ENCODE measurements around the gene TPRG1L.

Gene TPRG1L

DNA sequence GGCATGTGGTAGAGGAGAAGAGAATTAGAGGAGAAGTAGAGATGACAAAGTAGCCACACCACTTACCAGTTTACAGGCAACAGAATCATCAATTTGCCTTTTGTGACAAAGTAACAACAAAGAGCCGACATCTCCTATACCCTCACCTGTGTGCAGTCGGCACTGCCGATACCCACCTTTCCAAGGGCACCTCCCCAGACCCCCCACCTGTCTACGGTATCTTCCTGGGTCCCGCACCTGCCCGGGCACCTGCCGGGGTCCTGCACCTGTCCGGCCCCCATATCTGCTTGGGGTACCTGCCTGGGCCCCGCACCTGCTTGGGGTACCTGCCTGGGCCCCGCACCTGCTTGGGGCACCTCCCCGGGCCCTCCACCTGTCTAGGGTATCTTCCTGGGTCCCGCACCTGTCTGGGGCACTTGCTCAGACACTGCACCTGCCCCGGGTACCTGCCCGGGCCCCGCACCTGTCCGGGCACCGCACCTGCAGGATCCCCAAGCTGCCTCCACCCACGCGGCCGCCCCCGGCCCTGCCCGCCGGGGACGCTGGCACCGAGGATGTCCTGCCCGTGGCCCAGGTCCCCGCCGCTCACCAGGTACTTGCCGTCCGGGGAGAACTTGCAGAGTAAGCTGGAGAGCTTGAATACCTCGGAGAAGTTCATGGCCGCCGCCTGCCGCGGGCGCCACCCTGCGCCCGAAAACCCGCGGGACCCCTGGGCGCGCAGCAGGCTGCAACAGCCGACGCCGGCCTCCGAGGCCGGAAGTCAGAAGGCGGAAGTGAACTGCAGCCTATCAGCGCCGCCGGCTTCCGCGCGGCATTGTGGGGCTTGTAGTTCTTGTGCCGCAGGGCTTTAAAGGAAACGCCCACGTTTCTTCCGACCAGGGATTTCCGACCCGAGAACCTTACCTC is 24.8 kb downstream of the TPRG1L start, which contains the start of gene WRAP73:
TSS of gene WRAP73 (minus strand) at position 762 of the 906 bp plus-strand sequence. CDS start at position 658, 104 bp downstream.
- peak; percentile 91 for DNase-seq (ENCODE audit: extremely low spot score)
- CTCF ChIA-PET: no interaction called here
- POLR2A ChIA-PET: interaction anchor here (0.9 to 1.4 kb wide), 2 partner anchors 20 to 31 kb away, joined by 3 read pairs; no protein-coding TSS in a partner anchor
- TF ChIP-seq HDGF (IDR thresholded peaks at IDR 0.05; ENCODE audit: borderline replicate concordance) (no peak), ELF4 (IDR thresholded peaks at IDR 0.05) (peak; percentile 78), ZNF384 (IDR thresholded peaks at IDR 0.05) (no peak), L3MBTL2 (conservative IDR thresholded peaks at IDR 0.05) (peak; percentile 71), FOXA1 (IDR thresholded peaks at IDR 0.05) (no peak)

- no peak for TF ChIP-seq ELF4 (IDR thresholded peaks at IDR 0.05)
- no peak for TF ChIP-seq HDGF (IDR thresholded peaks at IDR 0.05; ENCODE audit: borderline replicate concordance)
- TF ChIP-seq, protein P1, sequence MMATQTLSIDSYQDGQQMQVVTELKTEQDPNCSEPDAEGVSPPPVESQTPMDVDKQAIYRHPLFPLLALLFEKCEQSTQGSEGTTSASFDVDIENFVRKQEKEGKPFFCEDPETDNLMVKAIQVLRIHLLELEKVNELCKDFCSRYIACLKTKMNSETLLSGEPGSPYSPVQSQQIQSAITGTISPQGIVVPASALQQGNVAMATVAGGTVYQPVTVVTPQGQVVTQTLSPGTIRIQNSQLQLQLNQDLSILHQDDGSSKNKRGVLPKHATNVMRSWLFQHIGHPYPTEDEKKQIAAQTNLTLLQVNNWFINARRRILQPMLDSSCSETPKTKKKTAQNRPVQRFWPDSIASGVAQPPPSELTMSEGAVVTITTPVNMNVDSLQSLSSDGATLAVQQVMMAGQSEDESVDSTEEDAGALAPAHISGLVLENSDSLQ (IDR thresholded peaks at IDR 0.05): no peak
- no peak for DNase-seq (ENCODE audit: extremely low spot score)
- ChIA-PET CTCF (no interaction called here), POLR2A (interaction anchor here (0.9 to 1.4 kb wide), 2 partner anchors 21 to 30 kb away, joined by 3 read pairs; no protein-coding TSS in a partner anchor)
These were observed 25.6 kb downstream of the TPRG1L start for GRCh38 chr1:3650248-3651025.

DNA sequence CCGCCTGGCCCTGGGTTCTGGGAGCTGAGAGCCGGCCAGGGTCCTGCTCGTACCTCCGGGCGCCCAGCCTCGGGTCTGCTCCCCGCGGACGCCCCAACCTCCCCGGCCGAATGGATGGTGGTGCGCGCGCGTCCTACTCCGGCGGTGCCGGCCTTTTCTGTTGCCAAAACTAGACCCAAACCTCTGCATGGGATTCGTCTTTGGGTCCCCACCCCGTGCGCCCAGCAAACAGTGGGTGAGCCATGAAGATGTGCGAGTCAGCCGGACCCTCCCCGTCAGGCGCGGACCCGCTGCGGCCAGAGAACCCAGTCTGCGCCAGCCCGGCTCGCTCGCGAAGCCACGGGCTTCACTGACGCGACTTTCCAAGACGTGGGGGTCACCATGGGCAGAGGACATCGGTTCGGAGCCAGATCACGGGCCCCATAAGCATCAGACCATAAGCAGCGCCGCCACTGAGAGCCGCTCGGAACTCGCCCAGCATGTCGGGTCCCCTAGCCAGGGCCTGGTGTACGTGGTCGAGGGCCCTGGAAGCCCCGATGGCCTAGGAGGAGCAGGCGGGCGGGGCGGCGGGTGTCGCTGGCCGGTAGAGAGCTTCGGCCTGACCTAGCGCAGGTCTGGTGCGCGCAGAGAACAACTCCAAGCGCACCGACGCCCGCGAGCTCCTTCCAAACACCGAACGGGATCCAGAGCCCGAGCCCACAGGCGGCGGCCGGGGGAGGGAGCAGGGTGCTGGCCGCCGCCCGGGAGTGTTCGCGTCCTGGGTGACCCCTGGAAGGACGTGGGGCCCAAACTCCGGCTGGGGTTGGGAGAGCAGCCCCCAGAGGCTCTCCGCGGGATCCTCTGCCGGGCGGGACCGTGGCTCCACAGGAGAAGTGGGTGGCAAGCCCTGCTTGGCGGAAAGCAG is 26.5 kb downstream of the TPRG1L start:
- no peak for DNase-seq (ENCODE audit: extremely low spot score)
- TF ChIP-seq ARNT (IDR thresholded peaks at IDR 0.05) (no peak), HDGF (IDR thresholded peaks at IDR 0.05; ENCODE audit: borderline replicate concordance) (no peak), BHLHE40 (IDR thresholded peaks at IDR 0.05; ENCODE audit: borderline replicate concordance) (no peak), FOXK2 (IDR thresholded peaks at IDR 0.05) (no peak), L3MBTL2 (conservative IDR thresholded peaks at IDR 0.05) (no peak), CTBP1 (IDR thresholded peaks at IDR 0.05; ENCODE audit: borderline replicate concordance) (no peak), ZNF384 (IDR thresholded peaks at IDR 0.05) (no peak), NFRKB (IDR thresholded peaks at IDR 0.05) (no peak), SUZ12 (IDR thresholded peaks at IDR 0.05) (no peak), LEF1 (IDR thresholded peaks at IDR 0.05; ENCODE audit: borderline replicate concordance) (no peak), FOXM1 (IDR thresholded peaks at IDR 0.05; ENCODE audit: borderline replicate concordance) (no peak), FOXA1 (IDR thresholded peaks at IDR 0.05) (no peak)
- ChIA-PET POLR2A (interaction anchor here (1.0 to 1.4 kb wide), 3 partner anchors 15 to 52 kb away, joined by 3 to 5 read pairs (median 3); no protein-coding TSS in a partner anchor), CTCF (no interaction called here)

DNA sequence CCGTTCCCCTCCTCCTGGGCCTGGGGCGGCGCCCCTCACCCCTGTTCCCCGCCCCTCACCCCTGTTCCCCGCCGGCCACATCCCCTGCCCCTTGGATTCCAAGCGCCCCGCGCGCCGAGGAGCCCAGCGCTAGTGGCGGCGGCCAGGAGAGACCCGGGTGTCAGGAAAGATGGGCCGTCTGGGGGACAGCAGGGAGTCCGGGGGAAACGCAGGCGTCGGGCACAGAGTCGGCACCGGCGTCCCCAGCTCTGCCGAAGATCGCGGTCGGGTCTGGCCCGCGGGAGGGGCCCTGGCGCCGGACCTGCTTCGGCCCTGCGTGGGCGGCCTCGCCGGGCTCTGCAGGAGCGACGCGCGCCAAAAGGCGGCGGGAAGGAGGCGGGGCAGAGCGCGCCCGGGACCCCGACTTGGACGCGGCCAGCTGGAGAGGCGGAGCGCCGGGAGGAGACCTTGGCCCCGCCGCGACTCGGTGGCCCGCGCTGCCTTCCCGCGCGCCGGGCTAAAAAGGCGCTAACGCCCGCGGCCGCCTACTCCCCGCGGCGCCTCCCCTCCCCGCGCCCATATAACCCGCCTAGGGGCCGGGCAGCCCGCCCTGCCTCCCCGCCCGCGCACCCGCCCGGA is 27.2 kb downstream of the TPRG1L start, which contains the start of gene TP73:
TSS of gene TP73 (plus strand) at position 587 of the 618 bp plus-strand sequence. CDS start 29,850 bp downstream, outside the sequence.
- CTCF ChIA-PET: no interaction called here
- TF ChIP-seq HDGF (IDR thresholded peaks at IDR 0.05; ENCODE audit: borderline replicate concordance): no peak
- POLR2A ChIA-PET: interaction anchor here (0.8 to 1.4 kb wide), 5 partner anchors 13 to 55 kb away, joined by 3 to 5 read pairs (median 3); no protein-coding TSS in a partner anchor
- DNase-seq (ENCODE audit: extremely low spot score): peak; percentile 59

GRCh38 chr1:3652548-3653285 is 27.9 kb downstream of the TPRG1L start:
- DNase-seq (ENCODE audit: extremely low spot score): peak; percentile 53
- no peak for TF ChIP-seq BHLHE40 (IDR thresholded peaks at IDR 0.05; ENCODE audit: borderline replicate concordance)
- TF ChIP-seq SP1 (IDR thresholded peaks at IDR 0.05): no peak
- TF ChIP-seq TARDBP (IDR thresholded peaks at IDR 0.05): no peak
- TF ChIP-seq ARNT (IDR thresholded peaks at IDR 0.05): no peak
- TF ChIP-seq FOXA1 (IDR thresholded peaks at IDR 0.05): no peak
- TF ChIP-seq HDGF (IDR thresholded peaks at IDR 0.05; ENCODE audit: borderline replicate concordance): no peak
- POLR2A ChIA-PET: interaction anchor here (0.8 to 1.4 kb wide), 5 partner anchors 10 to 54 kb away, joined by 3 to 5 read pairs (median 3); no protein-coding TSS in a partner anchor
- CTCF ChIA-PET: interaction anchor here (0.8 to 1.1 kb wide), 2 partner anchors 34 to 72 kb away, joined by 3 read pairs; no protein-coding TSS in a partner anchor

DNA sequence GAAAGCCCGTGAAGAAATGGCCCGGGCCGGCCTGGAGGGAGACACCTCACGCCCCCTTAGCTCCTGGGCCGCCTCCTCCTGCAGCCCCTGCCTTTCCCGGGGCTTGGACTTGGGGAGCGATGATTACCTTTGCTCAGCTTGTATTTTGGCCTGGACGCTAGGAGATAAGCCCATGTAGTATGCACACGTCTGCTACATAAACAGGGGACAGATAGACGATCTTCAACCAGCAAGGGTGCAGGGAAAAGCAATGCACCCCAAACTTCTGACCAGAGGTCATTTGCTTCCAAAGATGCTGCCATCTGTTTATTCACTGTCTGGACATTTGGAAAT is 28.4 kb downstream of the TPRG1L start:
- POLR2A ChIA-PET: interaction anchor here (0.6 to 1.4 kb wide), 5 partner anchors 9 to 70 kb away, joined by 3 to 4 read pairs (median 3); no protein-coding TSS in a partner anchor
- TF ChIP-seq, protein P1 (IDR thresholded peaks at IDR 0.05): no peak
- no peak for TF ChIP-seq SP1 (IDR thresholded peaks at IDR 0.05)
- no peak for TF ChIP-seq NFRKB (IDR thresholded peaks at IDR 0.05)
- TF ChIP-seq ZNF384 (IDR thresholded peaks at IDR 0.05): no peak
- no peak for TF ChIP-seq BHLHE40 (IDR thresholded peaks at IDR 0.05; ENCODE audit: borderline replicate concordance)
- TF ChIP-seq HDGF (IDR thresholded peaks at IDR 0.05; ENCODE audit: borderline replicate concordance): no peak
- CTCF ChIA-PET: interaction anchor here (0.8 to 1.1 kb wide), 2 partner anchors 34 to 71 kb away, joined by 3 read pairs; no protein-coding TSS in a partner anchor
- no peak for DNase-seq (ENCODE audit: extremely low spot score)

Data from HEK293T (cell line).